HepG2 (cell line): ENCODE results near the gene TMEM9B. TPM values are rescaled to one million over a fixed set of nuclear protein-coding genes. Genes with fewer than 3 reads are reported as not detected.

Experiments used
- ATAC-seq: fragments of 200-7000 bp; cut with Tn5 transposase; 3 replicates; pipeline ENCODE4 v1.9.1; 2020; ENCODE audit warnings: mild to moderate bottlenecking, moderate library complexity
- BruUV-seq: library from RNA; stranded (reverse); fragments of 400-500 nt; replicated peaks from 2 replicates; lab custom pipeline; 2021; lab: Mats Ljungman, UMichigan
- CTCF ChIA-PET: fragments of 300-600 bp; formaldehyde crosslinking; extraction: SDS; loops from one replicate; lab custom pipeline; 2021; ENCODE audit warnings: low total read pairs, inconsistent platforms, low intra/inter-chr PET ratio; lab: Yijun Ruan, JAX
- POLR2A ChIA-PET: fragments of 350-600 bp; sonication (Branson Sonifier 250); formaldehyde crosslinking; loops from one replicate; lab custom pipeline; 2020; ENCODE audit warnings: antibody characterized with exemption, inconsistent platforms; lab: Yijun Ruan, JAX
- DNase-seq: peaks from one replicate; pipeline ENCODE4 v3.0.0-alpha.2; 2015; ENCODE audit warnings: low spot score
- FAIRE-seq: peaks from 3 replicates; lab custom pipeline; 2011; peaks lifted over from hg19 to GRCh38; lab: Jason Lieb, UNC
- H2AFZ ChIP-seq: one replicate; pipeline ENCODE4 v1.6.1; 2011; ENCODE audit warnings: low read length, inconsistent platforms
- H3K27ac ChIP-seq: fragments of 300-600 bp; 3 replicates; pipeline ENCODE4 v1.8.0; 2011; ENCODE audit warnings: mixed run types, mild to moderate bottlenecking, mixed read lengths, low read length, inconsistent platforms; ENCODE audit not compliant: insufficient read depth; ENCODE audit errors: extremely low read length
- H3K27me3 ChIP-seq, 2 experiments: fragments of 200-600 bp in 1 of 2; 2 replicates in 1 of 2; 3 replicates in 1 of 2; pipeline versions ENCODE4 v1.6.0 to v1.8.0; 2011; ENCODE audit warnings: low read length in 2 of 2, mild to moderate bottlenecking in 2 of 2, moderate library complexity in 2 of 2, inconsistent platforms in 1 of 2; ENCODE audit not compliant: insufficient read depth in 2 of 2, control insufficient read depth in 1 of 2
- H3K36me3 ChIP-seq, 2 experiments: fragments of 200-600 bp in 1 of 2; replicated peaks in 1 of 2; 2 replicates in 1 of 2; 3 replicates in 1 of 2; pipeline versions ENCODE4 v1.5.1 to v1.8.0; 2011; ENCODE audit warnings: low read length in 2 of 2, inconsistent platforms in 1 of 2; ENCODE audit not compliant: insufficient read depth in 2 of 2, control insufficient read depth in 1 of 2
- H3K4me1 ChIP-seq: 2 replicates; pipeline ENCODE4 v1.5.1; 2012; ENCODE audit warnings: low read length, inconsistent platforms; ENCODE audit not compliant: insufficient read depth
- H3K4me2 ChIP-seq: 2 replicates; pipeline ENCODE4 v1.6.0; 2011; ENCODE audit warnings: low read depth, low read length, inconsistent platforms
- H3K4me3 ChIP-seq, 3 experiments: fragments of 200-600 bp in 1 of 3; sonication (generic), shearing (Covaris generic) in 1 of 3; replicated peaks in 1 of 3; 2 replicates each; pipeline ENCODE4 v1.5.1; 2011 to 2016; ENCODE audit warnings: low read length in 3 of 3, inconsistent platforms in 2 of 3, low read depth in 2 of 3, mild to moderate bottlenecking in 2 of 3, control low read depth in 1 of 3, mixed read lengths in 1 of 3; ENCODE audit not compliant: insufficient read depth in 1 of 3
- H3K79me2 ChIP-seq: one replicate; pipeline ENCODE4 v1.6.1; 2011; ENCODE audit warnings: low read length, inconsistent platforms; ENCODE audit not compliant: insufficient read depth
- H3K9ac ChIP-seq: 2 replicates; pipeline ENCODE4 v1.6.0; 2011; ENCODE audit warnings: mild to moderate bottlenecking, low read depth, low read length, inconsistent platforms; ENCODE audit not compliant: insufficient read depth
- H3K9me3 ChIP-seq: 2 replicates; pipeline ENCODE4 v1.5.1; 2012; ENCODE audit warnings: mild to moderate bottlenecking, low read length
- H4K20me1 ChIP-seq: 2 replicates; pipeline ENCODE4 v1.6.0; 2011; ENCODE audit warnings: inconsistent platforms, mild to moderate bottlenecking, low read length, moderate library complexity; ENCODE audit not compliant: insufficient read depth
- GABPA ChIP-seq, 2 experiments: IDR thresholded peaks; 2 replicates each; pipeline ENCODE4 v1.6.1; 2011 to 2016; ENCODE audit warnings: low read depth in 2 of 2, low read length in 1 of 2, missing biosample characterization in 1 of 2, missing genetic modification characterization in 1 of 2
- HOMEZ ChIP-seq: IDR thresholded peaks from 2 replicates; pipeline ENCODE4 v1.6.1; 2016; ENCODE audit warnings: low read depth
- IKZF4 ChIP-seq: sonication (generic); formaldehyde crosslinking; IDR thresholded peaks from 2 replicates; pipeline ENCODE4 v1.5.1; 2020; ENCODE audit warnings: borderline replicate concordance, mild to moderate bottlenecking, low read depth, missing genetic modification reagents; ENCODE audit errors: not compliant biosample characterization
- KAT8 ChIP-seq: IDR thresholded peaks from 2 replicates; pipeline ENCODE4 v1.6.1; 2016; ENCODE audit warnings: missing genetic modification reagents, missing compliant biosample characterization
- POGZ ChIP-seq: sonication (generic); formaldehyde crosslinking; IDR thresholded peaks from 2 replicates; pipeline ENCODE4 v1.4.0; 2020; ENCODE audit warnings: mild to moderate bottlenecking, missing genetic modification reagents
- POLR2G ChIP-seq: fragments of 200-400 bp; formaldehyde crosslinking; IDR thresholded peaks from 2 replicates; pipeline ENCODE4 v1.6.1; 2018; ENCODE audit warnings: mild to moderate bottlenecking, low read depth, low read length, moderate library complexity
- SNAI1 ChIP-seq: sonication (generic); formaldehyde crosslinking; IDR thresholded peaks from 2 replicates; pipeline ENCODE4 v1.5.0; 2020; ENCODE audit warnings: mild to moderate bottlenecking, missing genetic modification reagents, borderline replicate concordance
- TBX2 ChIP-seq: sonication (generic); formaldehyde crosslinking; IDR thresholded peaks from 2 replicates; pipeline ENCODE4 v1.5.0; 2020; ENCODE audit warnings: missing genetic modification reagents, mild to moderate bottlenecking, borderline replicate concordance
- THAP8 ChIP-seq: sonication (generic); formaldehyde crosslinking; IDR thresholded peaks from 2 replicates; pipeline ENCODE4 v1.5.1; 2020; ENCODE audit warnings: missing genetic modification reagents, mild to moderate bottlenecking, borderline replicate concordance
- TMF1 ChIP-seq: sonication (generic); formaldehyde crosslinking; IDR thresholded peaks from 2 replicates; pipeline ENCODE4 v1.8.1; 2022; ENCODE audit warnings: low read depth, missing genetic modification reagents
- ZNF710 ChIP-seq: sonication (generic); formaldehyde crosslinking; IDR thresholded peaks from 2 replicates; pipeline ENCODE4 v1.5.0; 2020; ENCODE audit warnings: mild to moderate bottlenecking, missing genetic modification reagents, borderline replicate concordance
- ZNF788 ChIP-seq: sonication (generic); formaldehyde crosslinking; IDR thresholded peaks from 2 replicates; pipeline ENCODE4 v1.5.0; 2020; ENCODE audit warnings: mild to moderate bottlenecking, missing genetic modification reagents, borderline replicate concordance
- ZNF883 ChIP-seq: sonication (generic); formaldehyde crosslinking; IDR thresholded peaks from 2 replicates; pipeline ENCODE4 v1.5.1; 2020; ENCODE audit warnings: mild to moderate bottlenecking, missing genetic modification reagents; ENCODE audit errors: not compliant biosample characterization
- WGBS: methylation state at CpG from one replicate; pipeline ENCODE4 v1.1.6; 2017; ENCODE audit warnings: low lambda C conversion rate; 5-methylcytosine and 5-hydroxymethylcytosine counted together
- in situ Hi-C: cut with HindIII; loops from 2 replicates; pipeline ENCODE4 v1.10.0; 2017; ENCODE audit warnings: low pct_unique_long_range_greater_than_20kb; ENCODE audit not compliant: extremely low pct_ligation_motif_present
- intact Hi-C: fragments of 100-400 bp; cut with micrococcal nuclease; formaldehyde crosslinking; loops from one replicate; pipeline ENCODE4 v1.10.0; 2022; ENCODE audit not compliant: unreplicated experiment
- polyA plus RNA-seq, 8 experiments: library from polyadenylated mRNA; depleted of rRNA in 3 of 8; stranded (reverse) in 7 of 8; unstranded in 1 of 8; fragments of >200 nt; fragmentation: Illumina TruSeq in 4 of 8; extraction: Trizol in 4 of 8; gene quantifications; 2 replicates each; pipeline versions ENCODE4 v1.2.1 to v1.2.3, GENCODE V29; 2011 to 2016; ENCODE audit warnings: low read depth in 4 of 8, missing spikeins in 1 of 8, mixed read lengths in 1 of 8; ENCODE audit not compliant: insufficient read depth in 1 of 8
- total RNA-seq, 5 experiments: library from RNA; depleted of rRNA; stranded (reverse); fragments of >200 nt; fragmentation: Illumina TruSeq; extraction: Trizol; gene quantifications; 2 replicates each; pipeline ENCODE4 v1.2.3, GENCODE V29; 2016; ENCODE audit warnings: low read depth in 1 of 5
- TF ChIP-seq, protein P1 (sequence below): sonication (generic); formaldehyde crosslinking; IDR thresholded peaks from 2 replicates; pipeline ENCODE4 v1.5.1; 2020; ENCODE audit warnings: missing genetic modification reagents, mild to moderate bottlenecking, borderline replicate concordance
- TF ChIP-seq, protein P2 (sequence below): sonication (generic); IDR thresholded peaks from 2 replicates; pipeline ENCODE4 v1.6.1; 2016; ENCODE audit warnings: low read depth, borderline replicate concordance

The TMEM9B gene
- total and polyA plus RNA-seq, 2 of the 13 experiments (the other 11 are each of a cell fraction or from before 2014, with no cell fraction given), result 12.4 to 20.8 TPM

DNA sequence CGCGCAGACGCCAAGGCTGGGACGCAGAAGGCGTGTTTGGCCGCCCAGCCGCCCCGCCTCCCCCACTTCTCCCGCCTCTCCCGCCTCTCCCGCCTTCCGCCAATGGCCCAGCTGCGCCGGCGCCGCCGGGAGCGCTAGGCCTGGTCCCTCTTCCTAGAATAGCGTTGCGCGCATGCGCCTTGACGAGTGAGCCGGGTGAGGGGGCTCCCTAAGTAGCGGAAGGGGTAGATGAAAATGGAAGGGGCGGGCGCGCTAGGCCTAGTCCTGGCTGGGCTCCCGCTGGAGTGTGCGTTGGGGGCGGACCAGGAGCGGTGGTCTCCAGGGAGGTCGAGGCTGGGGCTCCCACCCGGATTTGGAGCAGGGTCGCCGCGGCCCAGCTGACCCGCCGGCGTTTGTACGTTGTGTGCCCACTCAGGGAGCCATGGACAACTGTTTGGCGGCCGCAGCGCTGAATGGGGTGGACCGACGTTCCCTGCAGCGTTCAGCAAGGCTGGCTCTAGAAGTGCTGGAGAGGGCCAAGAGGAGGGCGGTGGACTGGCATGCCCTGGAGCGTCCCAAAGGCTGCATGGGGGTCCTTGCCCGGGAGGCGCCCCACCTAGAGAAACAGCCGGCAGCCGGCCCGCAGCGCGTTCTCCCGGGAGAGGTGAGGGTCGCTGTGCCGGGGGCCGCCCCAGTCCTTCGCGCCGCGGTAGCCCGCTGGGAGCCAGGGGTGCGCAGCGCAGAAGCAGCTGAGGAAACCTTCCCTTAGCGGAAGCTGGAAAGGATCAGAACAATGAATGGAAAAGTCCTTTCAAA lies 53.0 kb downstream of the TMEM9B start, which contains the start of gene AKIP1:
Gene AKIP1 (plus strand): TSS at position 161 of the 795 bp plus-strand sequence. CDS start 261 bp downstream, at position 422.
- Histone ChIP-seq H3K4me1 (peaks cover 44% of the 10 kb centered on the region), H3K36me3 (peaks cover 0 to 1% of the 10 kb centered on the region in 2 experiments; a peak in 2 of 5 replicates), H3K27me3 (no peaks in the 10 kb centered on the region; a peak in 1 of 5 replicates), H3K9me3 (no peaks in the 10 kb centered on the region), H3K27ac (peak within 1 kb of the TSS; percentile 81), H2AFZ (peak within 1 kb of the TSS; percentile 72), H3K79me2 (peaks cover 5% of the 10 kb centered on the region), H3K9ac (peak within 1 kb of the TSS; percentile 89), H4K20me1 (no peaks in the 10 kb centered on the region), H3K4me2 (peak within 1 kb of the TSS; percentile 96), H3K4me3 (peak within 1 kb of the TSS; percentile 82 to 92 (median 91))
- in situ Hi-C loops (loop anchor here (10.0 kb wide), 1 partner anchor 224 kb away; no protein-coding TSS in a partner anchor), intact Hi-C loops (loop anchor here (2.0 to 5.0 kb wide), 3 partner anchors 54 to 229 kb away; partner anchors contain the start of genes RPL27A, TMEM9B and TRIM66)
- ATAC-seq (peak; percentile 94), DNase-seq (peak; percentile 93), FAIRE-seq (peak; percentile 23)
- BruUV-seq, result no TSS peak
- POLR2A ChIA-PET, result interaction anchor here (1.0 to 2.8 kb wide), 8 partner anchors 15 to 924 kb away, joined by 3 to 12 read pairs (median 4); partner anchors contain the start of genes EIF3F and TMEM9B
- CTCF ChIA-PET, result no interaction called here
- 2% methylated on average over 32 of the region's 68 CpGs for WGBS
- TF ChIP-seq ZNF710 (CRISPR knock-in tag), result peak; percentile 35; the same call in 1 of the 2 replicates
- peak; percentile 61 for TF ChIP-seq ZNF883 (CRISPR knock-in tag)
- no peak for TF ChIP-seq GABPA (IDR thresholded peaks at IDR 0.05; ENCODE audit: low read depth, low read length)
- TF ChIP-seq GABPA (CRISPR knock-in tag; IDR thresholded peaks at IDR 0.05; ENCODE audit: low read depth), result 0 out of 2 replicates have a peak, but pooled peaks have one; percentile 26
- peak; percentile 55 for TF ChIP-seq TMF1 (CRISPR knock-in tag)
- TF ChIP-seq KAT8, result peak; percentile 66
- TF ChIP-seq SNAI1 (CRISPR knock-in tag), result peak; percentile 75; the same call in 1 of the 2 replicates
- TF ChIP-seq, protein P1, sequence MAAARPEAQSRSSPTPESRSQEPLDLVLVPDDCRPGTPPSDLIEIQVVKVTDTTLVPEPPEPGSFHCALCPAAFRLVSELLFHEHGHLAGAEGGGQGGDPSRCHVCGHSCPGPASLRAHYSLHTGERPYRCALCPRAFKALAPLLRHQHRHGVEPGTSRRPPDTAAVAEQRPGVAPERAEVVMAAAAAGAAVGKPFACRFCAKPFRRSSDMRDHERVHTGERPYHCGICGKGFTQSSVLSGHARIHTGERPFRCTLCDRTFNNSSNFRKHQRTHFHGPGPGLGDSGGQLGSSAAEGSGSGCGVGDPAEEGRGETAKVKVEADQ (CRISPR knock-in tag), result peak; percentile 64; the same call in 1 of the 2 replicates
- TF ChIP-seq IKZF4, result peak; percentile 59
- peak; percentile 88 for TF ChIP-seq POLR2G
- TF ChIP-seq ZNF788 (CRISPR knock-in tag), result peak; percentile 68; the same call in 1 of the 2 replicates
- peak; percentile 76 for TF ChIP-seq POGZ (CRISPR knock-in tag)
- TF ChIP-seq, protein P2, sequence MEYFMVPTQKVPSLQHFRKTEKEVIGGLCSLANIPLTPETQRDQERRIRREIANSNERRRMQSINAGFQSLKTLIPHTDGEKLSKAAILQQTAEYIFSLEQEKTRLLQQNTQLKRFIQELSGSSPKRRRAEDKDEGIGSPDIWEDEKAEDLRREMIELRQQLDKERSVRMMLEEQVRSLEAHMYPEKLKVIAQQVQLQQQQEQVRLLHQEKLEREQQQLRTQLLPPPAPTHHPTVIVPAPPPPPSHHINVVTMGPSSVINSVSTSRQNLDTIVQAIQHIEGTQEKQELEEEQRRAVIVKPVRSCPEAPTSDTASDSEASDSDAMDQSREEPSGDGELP, result peak; percentile 70; the same call in 1 of the 2 replicates
- TF ChIP-seq THAP8, result no peak
- peak; percentile 42; the same call in 1 of the 2 replicates for TF ChIP-seq TBX2 (CRISPR knock-in tag)
- TF ChIP-seq HOMEZ (CRISPR knock-in tag), result 0 out of 2 replicates have a peak, but pooled peaks have one; percentile 28
